CD4-positive, alpha-beta T cell treated with Interleukin-2 at 100 ng/mL for 4 hours (primary cell): ENCODE measurements around the gene TUBG1.
A peak's percentile ranks its signal among the peaks of the same experiment; 100 is the strongest.

Source experiments
- DNase-seq: peaks from one replicate; pipeline ENCODE4 v3.0.0-alpha.2; 2020; ENCODE audit warnings: low spot score

TUBG1 gene

DNA sequence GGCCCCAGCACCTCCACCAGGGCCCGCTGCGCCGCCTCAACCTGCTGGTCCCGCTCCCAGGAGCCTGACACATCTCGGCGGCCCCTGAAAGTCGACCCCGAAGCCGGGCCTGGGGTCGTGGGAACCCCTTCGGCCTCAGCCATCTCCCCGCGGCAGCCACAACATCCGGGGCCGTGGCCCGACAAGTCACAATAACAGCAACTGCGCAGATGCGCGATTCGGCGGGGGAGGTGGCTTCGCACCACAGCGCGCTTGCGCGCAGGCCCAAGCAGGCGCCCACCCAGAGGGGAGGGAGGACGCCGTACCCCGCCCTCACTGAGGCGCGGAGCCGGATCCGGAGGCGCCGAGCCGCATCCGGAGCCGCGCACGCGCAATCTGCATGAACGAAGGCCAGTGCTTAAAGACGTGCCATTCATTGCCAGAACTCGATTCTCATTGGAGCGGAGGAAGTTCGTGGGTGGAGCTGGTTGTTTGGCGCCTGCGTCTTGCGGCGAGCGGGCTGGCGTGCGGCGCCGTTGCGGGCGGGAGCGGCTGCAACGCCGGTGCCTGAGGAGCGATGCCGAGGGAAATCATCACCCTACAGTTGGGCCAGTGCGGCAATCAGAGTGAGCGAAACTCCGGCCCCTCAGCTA is at the start of gene TUBG1, which contains the start of gene RETREG3:
TSS of gene TUBG1 (plus strand) at position 502 of the 632 bp plus-strand sequence. CDS start at position 557, 55 bp downstream.
TSS of gene RETREG3 (minus strand) at position 193 of the 632 bp plus-strand sequence. CDS start at position 143, 50 bp downstream.
- DNase-seq, result peak; percentile 99

DNA sequence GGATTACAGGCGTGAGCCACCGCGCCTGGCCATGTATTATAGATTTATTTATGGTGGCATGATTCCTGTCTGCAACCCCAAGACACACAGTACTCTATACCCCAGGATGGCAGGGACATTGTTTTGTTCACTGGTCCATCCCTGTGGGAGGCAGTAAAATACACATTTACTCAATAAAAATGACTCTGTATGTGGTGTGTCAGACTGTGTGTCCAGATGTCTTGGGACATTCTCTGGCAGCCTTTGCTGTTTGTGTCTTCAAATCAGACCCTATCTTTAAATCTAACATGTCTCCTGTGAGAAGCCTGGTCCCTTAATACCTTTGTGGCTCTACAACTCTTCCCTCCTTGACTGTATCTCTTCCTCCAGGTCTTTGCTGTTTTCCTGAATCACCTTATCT is 49.2 kb upstream of the TUBG1 start:
- DNase-seq, result no peak

DNA sequence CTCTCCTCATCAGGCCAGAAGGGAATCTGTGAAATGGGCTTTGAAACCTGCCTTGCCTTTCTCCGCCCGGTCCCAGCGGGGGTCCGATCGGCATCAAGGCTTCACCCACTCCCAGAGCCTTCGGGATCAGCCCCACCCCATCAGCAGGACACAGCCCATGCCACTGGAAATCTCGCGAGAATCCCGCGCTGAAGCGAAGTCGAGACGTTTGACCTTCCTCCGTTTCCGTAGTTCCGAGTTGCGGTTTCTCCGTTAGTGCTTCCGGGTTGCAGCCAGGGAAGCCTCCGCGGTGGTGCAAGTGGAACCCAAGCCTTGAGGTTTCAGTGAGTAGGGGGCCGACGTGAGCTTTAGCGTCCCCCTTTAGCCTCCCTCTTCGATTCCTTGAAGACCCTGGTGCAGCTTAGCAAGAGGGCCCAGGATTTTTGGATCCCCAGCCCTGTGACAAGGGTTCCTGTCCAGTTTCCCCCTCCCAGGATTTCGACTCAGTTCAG is 47.5 kb upstream of the TUBG1 start, which contains the start of gene COASY:
TSS of gene COASY (plus strand) at position 252 of the 491 bp plus-strand sequence. CDS start 475 bp downstream, outside the sequence.
- peak; percentile 96 for DNase-seq

DNA sequence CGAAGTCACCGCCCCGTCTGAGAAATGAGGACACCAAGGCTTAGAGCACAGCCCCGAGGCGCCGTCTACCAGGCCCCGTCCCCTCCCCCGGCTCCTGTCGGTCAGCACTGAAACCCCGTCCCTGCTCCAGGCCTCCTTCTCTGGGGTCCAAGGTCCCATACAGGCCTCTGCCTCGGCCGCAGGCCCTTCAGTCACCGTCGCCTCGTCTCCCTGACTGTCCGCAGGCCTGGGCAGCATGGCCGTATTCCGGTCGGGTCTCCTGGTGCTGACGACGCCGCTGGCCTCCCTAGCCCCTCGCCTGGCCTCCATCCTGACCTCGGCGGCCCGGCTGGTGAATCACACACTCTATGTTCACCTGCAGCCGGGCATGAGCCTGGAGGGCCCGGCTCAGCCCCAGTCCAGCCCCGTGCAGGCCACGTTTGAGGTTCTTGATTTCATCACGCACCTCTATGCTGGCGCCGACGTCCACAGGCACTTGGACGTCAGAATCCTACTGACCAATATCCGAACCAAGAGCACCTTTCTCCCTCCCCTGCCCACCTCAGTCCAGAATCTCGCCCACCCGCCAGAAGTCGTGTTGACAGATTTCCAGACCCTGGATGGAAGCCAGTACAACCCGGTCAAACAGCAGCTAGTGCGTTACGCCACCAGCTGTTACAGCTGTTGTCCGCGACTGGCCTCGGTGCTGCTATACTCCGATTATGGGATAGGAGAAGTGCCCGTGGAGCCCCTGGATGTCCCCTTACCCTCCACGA is 46.9 kb upstream of the TUBG1 start:
- no peak for DNase-seq

DNA sequence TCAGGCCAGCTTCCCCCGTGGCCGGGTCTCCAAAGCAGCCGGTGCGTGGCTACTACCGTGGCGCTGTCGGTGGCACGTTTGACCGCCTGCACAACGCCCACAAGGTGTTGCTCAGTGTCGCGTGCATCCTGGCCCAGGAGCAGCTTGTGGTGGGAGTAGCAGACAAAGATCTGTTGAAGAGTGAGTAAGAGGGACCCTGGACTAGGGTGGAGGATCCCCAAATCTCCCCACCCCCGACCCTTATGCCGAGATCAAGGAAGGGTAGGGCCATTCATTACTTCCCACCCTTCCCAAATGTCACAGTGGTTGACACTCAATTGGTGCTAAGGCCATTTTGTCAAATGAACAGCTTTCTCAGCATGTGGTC is 46.4 kb upstream of the TUBG1 start:
- no peak for DNase-seq

DNA sequence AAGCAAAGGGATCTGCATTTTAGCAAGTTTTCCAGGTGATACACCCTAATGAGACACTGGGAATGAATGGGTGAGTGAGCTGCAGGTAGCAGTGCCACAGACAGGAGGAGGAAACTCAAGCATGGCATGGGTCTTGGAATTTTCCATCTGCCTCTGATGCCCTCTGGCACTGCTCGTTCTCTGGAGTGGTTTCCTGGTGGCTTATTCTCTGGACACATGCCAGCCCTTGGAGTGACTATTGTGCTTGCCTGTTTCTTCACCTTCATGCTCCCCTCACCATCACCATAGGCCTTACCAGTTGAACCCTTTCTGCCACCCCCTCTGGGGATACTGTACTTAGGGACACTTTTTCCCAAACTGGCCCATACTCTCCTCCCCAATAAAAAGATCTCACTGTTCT is 45.9 kb upstream of the TUBG1 start:
- DNase-seq, result no peak

DNA sequence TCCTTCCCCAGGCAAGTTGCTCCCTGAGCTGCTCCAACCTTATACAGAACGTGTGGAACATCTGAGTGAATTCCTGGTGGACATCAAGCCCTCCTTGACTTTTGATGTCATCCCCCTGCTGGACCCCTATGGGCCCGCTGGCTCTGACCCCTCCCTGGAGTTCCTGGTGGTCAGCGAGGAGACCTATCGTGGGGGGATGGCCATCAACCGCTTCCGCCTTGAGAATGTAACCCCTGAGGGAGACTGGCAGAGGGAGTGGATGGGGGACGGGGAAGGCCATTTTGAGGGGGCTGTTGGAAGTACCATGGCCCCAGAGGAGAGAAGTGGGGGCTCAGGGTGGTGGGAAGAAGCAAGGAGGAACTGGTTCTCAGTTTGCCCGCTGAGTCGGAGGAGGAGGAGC is 45.5 kb upstream of the TUBG1 start:
- DNase-seq, result no peak

DNA sequence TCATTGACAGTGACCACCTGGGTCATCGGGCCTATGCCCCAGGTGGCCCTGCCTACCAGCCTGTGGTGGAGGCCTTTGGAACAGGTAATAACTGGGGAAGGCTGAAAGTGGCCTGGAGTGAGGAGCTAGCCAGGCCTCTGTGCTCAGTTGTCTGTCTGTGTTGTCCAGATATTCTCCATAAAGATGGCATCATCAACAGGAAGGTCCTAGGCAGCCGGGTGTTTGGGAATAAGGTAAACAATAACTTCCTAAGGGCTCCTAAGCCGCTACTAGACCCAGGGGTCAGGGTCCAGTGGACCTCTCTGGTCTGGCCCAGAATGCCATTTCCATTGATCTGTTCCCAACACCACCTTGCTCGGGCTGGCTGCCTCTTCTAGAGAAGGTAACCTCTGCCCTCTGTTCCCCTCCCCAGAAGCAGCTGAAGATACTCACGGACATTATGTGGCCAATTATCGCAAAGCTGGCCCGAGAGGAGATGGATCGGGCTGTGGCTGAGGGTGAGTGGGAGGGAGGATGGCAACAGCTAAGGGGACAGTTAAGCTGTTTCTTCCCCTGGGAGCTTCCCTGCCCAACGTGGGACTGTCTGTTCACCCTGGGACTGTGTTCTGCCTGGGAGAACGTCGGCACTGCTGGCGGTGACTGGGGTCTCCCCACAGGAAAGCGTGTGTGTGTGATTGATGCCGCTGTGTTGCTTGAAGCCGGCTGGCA is 44.5 kb upstream of the TUBG1 start:
- DNase-seq, result no peak

DNA sequence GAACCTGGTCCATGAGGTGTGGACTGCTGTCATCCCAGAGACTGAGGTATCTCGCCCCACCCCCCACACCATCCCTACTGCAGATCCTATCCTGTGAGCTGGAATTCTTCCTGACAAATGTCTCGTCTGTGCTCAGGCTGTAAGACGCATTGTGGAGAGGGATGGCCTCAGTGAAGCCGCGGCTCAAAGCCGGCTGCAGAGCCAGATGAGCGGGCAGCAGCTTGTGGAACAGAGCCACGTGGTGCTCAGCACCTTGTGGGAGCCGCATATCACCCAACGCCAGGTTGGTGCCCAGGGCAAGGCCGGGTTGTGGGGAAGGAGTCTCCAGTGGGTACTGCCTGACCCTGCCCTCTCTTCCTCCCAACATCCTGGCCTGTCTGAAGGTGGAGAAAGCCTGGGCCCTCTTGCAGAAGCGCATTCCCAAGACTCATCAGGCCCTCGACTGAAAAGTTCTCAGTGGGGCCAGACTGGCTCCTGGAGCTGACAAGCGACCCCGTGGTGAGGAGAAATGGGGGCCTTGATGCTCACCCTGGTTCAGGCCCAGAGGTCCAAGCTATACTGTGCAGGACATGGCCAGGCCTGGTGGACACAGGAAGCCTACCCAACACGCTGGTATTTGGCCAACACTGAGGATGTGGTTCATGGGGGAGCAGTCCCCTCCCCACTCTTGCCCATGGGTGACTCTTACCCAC is 43.8 kb upstream of the TUBG1 start:
- DNase-seq, result no peak

DNA sequence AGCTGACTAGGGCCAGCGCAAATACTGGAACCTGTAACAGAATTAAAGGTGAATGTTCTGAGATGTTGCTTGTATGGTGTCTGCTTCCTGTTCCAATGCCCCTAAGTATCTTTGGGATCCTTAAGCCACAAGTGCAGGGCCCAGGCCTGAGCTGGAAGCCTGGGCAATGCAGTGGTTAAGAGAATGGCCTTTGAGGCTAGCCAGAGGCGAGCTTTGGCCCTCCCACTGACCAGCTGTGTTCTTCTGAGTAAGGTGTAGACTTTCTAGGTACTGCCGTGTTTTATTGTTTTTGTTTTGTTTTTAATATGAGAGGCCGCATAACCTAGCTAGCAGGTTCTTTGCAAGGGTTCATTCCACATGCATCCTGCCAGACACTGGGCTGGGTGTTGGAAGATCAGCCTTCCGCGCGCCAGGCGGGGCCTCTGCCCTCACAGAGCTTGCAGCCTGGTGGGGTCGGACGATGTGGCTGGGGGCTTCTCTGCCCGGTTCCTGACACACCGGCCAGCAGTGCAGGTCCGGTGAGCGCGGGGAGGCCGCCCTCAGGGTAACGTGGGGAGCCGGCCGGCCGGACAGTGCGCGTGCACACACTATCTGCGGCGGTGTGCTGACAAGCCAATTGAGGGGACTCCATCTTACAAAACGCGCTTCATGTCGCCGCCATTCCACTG is 43.1 kb upstream of the TUBG1 start:
- DNase-seq, result no peak

DNA sequence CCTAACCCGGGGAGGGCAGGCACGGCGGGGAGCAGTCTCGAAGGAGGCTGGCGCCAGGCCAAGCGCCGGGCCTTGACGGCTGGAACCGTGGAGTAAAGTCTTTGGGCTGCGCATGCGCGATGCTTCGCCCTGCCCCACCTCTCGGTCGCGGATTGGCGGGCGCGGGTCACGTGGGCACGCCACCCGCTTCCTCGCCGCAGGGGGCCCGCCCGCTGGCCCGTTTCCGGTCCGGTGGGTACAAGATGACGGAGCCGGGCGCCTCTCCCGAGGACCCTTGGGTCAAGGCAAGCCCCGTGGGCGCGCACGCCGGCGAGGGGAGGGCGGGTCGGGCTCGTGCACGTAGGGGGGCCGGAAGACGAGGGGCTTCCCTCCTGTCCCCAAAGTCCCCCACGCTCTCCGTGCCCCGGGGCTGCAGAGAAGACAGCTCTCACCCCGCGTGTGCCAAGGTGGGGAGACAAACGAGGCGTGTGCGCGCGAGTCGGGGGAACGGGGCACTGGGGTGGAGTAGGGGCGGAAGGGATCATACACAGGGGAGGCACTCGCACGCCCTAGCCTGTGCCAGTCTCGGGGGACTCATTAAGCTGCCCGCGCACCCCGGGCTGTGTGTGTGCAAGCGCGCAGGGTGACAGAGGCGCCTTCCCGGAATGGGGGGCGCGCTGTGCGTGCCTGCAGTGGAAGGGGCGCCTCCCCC is 42.5 kb upstream of the TUBG1 start, which contains the start of gene MLX:
TSS of gene MLX (plus strand) at position 218 of the 691 bp plus-strand sequence. CDS start at position 243, 25 bp downstream.
- DNase-seq, result peak; percentile 91

DNA sequence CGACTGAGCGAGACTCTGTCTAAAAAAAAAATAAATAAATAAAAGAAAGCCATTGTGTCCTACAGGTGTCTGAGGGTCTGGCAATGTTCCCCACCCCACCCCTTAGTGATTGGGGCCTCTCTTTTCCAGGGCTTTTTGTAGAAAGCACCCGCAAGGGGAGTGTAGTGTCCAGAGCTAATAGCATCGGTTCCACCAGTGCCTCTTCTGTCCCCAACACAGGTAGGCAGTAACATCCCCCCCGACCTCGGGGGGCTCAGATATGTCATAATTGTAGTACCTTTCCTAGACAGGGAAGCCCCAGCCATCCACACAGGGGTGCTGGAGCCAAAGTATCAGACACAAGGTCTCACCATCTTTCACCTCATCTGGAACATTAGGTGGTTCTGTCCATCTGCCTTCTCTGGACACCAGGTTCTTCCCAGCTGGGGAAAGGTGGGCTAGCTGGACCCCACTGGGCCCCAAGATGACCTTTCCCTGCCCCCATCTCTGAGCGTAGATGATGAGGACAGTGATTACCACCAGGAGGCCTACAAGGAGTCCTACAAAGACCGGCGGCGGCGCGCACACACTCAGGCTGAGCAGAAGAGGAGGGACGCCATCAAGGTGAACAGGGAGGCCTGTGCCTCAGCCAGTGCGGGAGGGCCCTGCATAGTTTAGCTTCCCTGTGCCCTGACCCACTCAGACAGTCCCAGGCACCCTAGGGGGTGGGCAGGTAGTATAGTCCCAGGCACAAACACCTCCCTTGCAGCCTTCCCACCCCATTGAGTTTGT is 41.0 kb upstream of the TUBG1 start:
- no peak for DNase-seq

DNA sequence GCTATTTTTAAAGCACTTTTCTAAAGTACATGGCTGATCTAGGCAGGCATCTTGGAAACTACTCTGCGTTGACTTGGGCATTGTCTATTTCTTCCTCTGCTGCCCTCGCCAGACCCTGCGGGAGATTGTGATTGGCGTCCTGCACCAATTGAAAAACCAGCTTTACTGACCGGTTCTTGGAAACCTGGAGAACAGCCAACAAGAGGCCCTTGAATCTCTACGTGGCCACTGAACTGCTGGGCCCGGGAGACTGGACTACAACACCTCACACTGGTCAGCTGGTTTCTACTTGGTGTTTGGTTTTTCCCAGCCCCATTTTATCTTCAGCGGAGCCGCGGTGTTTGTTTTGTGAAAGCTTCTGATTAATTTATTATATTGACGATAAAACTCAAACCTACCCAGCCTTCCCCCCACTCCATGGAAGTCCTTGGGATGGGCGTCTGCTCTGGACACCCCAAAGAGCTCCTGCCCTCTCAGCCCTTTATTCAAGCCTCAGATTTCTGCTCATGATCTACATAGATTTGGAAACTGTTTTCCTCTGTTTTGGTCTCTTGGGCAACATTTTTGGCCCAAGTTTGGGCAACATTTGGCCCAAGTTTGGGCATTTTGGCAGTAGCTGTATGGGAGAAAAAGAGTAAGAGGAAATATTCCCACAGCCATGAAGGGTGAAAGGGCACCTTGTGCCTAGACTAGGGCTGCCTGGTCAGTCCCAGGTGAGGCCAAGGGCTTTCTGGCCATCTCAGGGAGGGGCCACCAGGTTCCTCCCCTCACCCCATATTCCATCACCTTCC is 37.9 kb upstream of the TUBG1 start:
- no peak for DNase-seq

DNA sequence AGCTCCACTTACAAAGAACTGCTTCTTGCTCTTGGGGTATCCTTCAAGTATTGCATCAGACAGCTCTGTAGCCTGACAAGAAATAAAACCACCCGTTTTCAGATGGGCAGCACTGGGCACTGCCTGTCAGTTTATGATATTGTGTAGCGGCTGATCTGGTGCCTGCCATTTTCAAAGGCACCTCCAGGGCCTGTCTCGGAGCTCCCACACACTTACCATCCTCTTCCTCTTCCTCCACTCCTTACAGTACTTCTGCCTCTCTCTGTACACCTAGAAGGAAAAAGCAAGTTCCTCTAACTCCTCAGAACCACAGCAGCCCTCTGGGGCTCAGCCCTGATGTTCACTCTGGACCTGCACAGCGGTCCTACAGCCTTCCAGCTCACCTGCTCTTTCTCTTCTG is 36.4 kb upstream of the TUBG1 start:
- DNase-seq, result no peak

DNA sequence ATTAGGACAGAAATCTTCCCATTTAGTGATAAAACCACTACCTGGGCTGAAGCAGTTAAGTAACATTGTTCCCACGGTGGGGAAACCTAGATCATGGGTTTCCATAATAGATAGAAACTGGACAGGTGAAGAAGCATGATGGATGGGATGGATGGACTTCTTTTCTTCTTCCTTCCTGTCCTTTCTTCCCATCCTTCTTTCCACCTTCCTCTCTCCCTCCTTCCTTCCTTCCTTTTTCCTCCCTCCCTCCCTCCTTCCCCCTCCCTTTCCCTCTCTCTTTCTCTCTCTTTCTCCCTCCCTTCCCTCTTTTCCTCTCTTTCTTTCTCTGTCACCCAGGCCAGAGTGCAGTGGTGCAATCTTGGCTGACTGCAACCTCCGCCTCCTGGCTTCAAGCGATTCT is 35.0 kb upstream of the TUBG1 start:
- DNase-seq, result no peak

DNA sequence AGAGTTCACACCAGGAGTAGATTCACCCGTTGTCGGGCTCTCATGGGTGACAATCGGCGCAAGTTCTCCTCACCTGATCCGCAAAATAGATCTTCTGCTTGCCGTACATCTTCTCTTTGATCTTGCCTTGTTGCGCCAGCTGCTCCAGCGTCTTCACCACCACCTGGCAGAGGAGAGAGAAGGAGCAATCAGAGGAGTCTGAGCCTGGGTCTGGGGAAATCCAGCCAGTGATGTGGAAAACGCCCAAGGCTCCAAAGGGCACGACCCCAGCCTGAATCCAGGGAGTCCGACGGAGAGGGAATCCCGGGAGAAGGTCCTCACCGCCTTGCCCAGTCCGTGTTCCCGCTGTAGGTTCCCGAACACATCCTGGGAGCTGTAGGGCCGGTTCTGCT is 32.3 kb upstream of the TUBG1 start:
- DNase-seq, result no peak

DNA sequence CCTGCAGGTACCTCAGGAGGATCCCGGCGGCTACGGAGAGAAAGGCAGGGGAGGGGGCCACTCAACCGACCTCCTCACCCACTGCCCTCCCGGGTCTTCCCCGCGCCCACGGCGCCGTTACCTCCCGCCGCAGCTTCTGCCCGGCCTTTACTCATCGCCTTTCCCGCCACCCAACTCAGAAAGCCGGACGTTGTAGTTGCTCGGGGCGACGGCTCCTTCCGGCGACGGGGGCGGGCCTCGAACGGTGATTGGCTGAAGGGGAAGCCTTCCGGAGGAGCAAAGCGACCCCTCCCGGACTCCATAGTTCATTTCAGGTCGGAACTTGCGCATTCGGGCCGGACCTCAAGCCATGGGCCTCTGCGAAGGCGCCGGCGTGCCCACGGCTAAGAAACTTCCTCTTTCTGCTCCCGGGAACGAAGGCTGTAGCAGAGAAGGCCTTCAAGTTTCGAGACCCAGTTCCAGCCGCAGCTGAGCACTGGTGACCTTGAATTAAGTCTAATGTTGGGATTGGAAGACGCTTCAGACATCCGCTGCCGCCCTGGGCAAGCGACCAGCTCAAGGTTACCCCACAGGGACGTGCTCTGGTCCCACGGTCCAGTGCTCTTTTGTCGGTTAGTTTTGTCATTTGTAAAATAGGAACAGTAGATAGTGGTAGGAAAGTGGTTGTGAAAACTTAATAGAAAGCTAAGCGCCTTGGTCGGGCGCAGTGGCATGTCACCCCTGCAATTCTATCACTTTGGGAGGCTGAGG is 31.8 kb upstream of the TUBG1 start, which contains the start of gene PSMC3IP:
TSS of gene PSMC3IP (minus strand) at position 198 of the 750 bp plus-strand sequence. CDS start at position 155, 43 bp downstream.
- DNase-seq, result peak; percentile 94

DNA sequence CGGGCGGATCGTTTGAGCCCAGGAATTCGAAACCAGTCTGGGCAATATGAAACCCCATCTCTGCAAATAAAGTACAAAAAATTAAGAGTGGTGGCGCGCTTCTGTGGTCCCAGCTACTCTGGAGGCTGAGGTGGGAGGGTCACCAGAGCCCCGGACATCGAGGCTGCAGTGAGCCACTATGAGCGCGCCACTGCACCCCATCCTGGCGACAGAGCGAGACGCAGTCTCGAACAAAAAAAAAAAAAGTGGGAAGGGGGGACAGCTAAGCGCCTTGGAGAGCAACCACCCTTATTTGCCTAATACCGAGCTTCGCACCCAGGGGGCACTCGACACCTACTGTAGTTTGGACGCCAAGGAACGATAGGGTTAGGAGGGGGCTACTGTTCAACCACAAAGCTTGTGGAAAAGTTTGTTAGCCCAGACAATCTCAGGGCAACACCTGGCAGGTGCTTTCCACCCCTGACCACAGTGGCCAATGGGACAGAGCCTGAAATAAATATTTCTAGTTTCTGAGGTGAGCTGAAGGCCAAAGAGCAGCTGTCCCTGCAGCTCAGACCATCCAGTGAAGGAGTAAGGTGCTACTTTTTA is 31.1 kb upstream of the TUBG1 start:
- DNase-seq, result peak; percentile 66
